H9 (cell line): ENCODE data around the gene ESRP2. TPM values are rescaled to one million over a fixed set of nuclear protein-coding genes. Genes with fewer than 3 reads are reported as not detected.

Source experiments
- DNase-seq: peaks from one replicate; pipeline ENCODE4 v3.0.0-alpha.2; 2017
- H2AFZ ChIP-seq: one replicate; pipeline ENCODE4 v1.6.1; 2013; ENCODE audit warnings: mild to moderate bottlenecking, low read length, control low read depth, moderate library complexity
- H2AK5ac ChIP-seq: 2 replicates; pipeline ENCODE4 v1.6.1; 2013; ENCODE audit warnings: low read length, control low read depth, mixed read lengths; ENCODE audit not compliant: insufficient read length
- H2BK120ac ChIP-seq: one replicate; pipeline ENCODE4 v1.6.1; 2013; ENCODE audit warnings: low read depth, mild to moderate bottlenecking, low read length, control low read depth, inconsistent platforms; ENCODE audit not compliant: poor library complexity, severe bottlenecking
- H2BK12ac ChIP-seq: 2 replicates; pipeline ENCODE4 v1.6.1; 2013; ENCODE audit warnings: low read length, control low read depth, mixed read lengths, low read depth; ENCODE audit not compliant: insufficient read length
- H2BK15ac ChIP-seq: 2 replicates; pipeline ENCODE4 v1.6.1; 2013; ENCODE audit warnings: low read depth, low read length, control low read depth
- H2BK20ac ChIP-seq: one replicate; pipeline ENCODE4 v1.6.1; 2013; ENCODE audit warnings: low read depth, mild to moderate bottlenecking, low read length, control low read depth, inconsistent platforms; ENCODE audit not compliant: poor library complexity, severe bottlenecking
- H2BK5ac ChIP-seq: 2 replicates; pipeline ENCODE4 v1.6.1; 2013; ENCODE audit warnings: low read length, control low read depth, mixed read lengths; ENCODE audit not compliant: insufficient read length
- H3K14ac ChIP-seq: 2 replicates; pipeline ENCODE4 v1.6.1; 2013; ENCODE audit warnings: low read length, control low read depth; ENCODE audit not compliant: insufficient read depth
- H3K18ac ChIP-seq: 2 replicates; pipeline ENCODE4 v1.6.1; 2013; ENCODE audit warnings: low read depth, mild to moderate bottlenecking, mixed read lengths, low read length, control low read depth; ENCODE audit not compliant: insufficient read length
- H3K23ac ChIP-seq: 2 replicates; pipeline ENCODE4 v1.6.1; 2013; ENCODE audit warnings: low read length, control low read depth, mixed read lengths, low read depth; ENCODE audit not compliant: insufficient read length
- H3K23me2 ChIP-seq: 2 replicates; pipeline ENCODE4 v1.6.1; 2013; ENCODE audit warnings: low read depth, mild to moderate bottlenecking, mixed read lengths, low read length, control low read depth; ENCODE audit not compliant: insufficient read length, poor library complexity, severe bottlenecking
- H3K27ac ChIP-seq: 2 replicates; pipeline ENCODE4 v1.5.1; 2013; ENCODE audit warnings: low read length, control low read depth, mixed read lengths, low read depth; ENCODE audit not compliant: insufficient read length
- H3K27me3 ChIP-seq: 2 replicates; pipeline ENCODE4 v1.6.1; 2013; ENCODE audit warnings: low read length, control low read depth, inconsistent platforms; ENCODE audit not compliant: insufficient read depth
- H3K4ac ChIP-seq: 2 replicates; pipeline ENCODE4 v1.6.1; 2013; ENCODE audit warnings: low read depth, mild to moderate bottlenecking, control low read depth, inconsistent platforms, low read length, moderate library complexity
- H3K4me1 ChIP-seq: 2 replicates; pipeline ENCODE4 v1.6.1; 2013; ENCODE audit warnings: low read length, control low read depth, inconsistent platforms; ENCODE audit not compliant: insufficient read depth
- H3K4me2 ChIP-seq: 2 replicates; pipeline ENCODE4 v1.6.1; 2013; ENCODE audit warnings: low read length, control low read depth, mixed read lengths; ENCODE audit not compliant: insufficient read length, insufficient read depth
- H3K56ac ChIP-seq: 2 replicates; pipeline ENCODE4 v1.6.1; 2013; ENCODE audit warnings: low read depth, mild to moderate bottlenecking, mixed read lengths, low read length, control low read depth; ENCODE audit not compliant: insufficient read length
- H3K79me1 ChIP-seq: 2 replicates; pipeline ENCODE4 v1.6.1; 2013; ENCODE audit warnings: low read depth, mild to moderate bottlenecking, moderate library complexity, low read length, control low read depth, inconsistent platforms; ENCODE audit not compliant: insufficient read depth, poor library complexity, severe bottlenecking
- H3K79me2 ChIP-seq: 2 replicates; pipeline ENCODE4 v1.6.1; 2013; ENCODE audit warnings: low read length, control low read depth, inconsistent platforms; ENCODE audit not compliant: insufficient read depth
- H3K9ac ChIP-seq: 2 replicates; pipeline ENCODE4 v1.6.1; 2013; ENCODE audit warnings: low read length, control low read depth, mixed read lengths; ENCODE audit not compliant: insufficient read length; ENCODE audit errors: extremely low read depth
- H3K9me3 ChIP-seq: one replicate; pipeline ENCODE4 v1.6.1; 2013; ENCODE audit warnings: low read depth, low read length, inconsistent platforms; ENCODE audit not compliant: control insufficient read depth
- H3T11ph ChIP-seq: one replicate; pipeline ENCODE4 v1.6.1; 2013; ENCODE audit warnings: mild to moderate bottlenecking, low read length, control low read depth, inconsistent platforms
- H4K20me1 ChIP-seq: one replicate; pipeline ENCODE4 v1.6.1; 2013; ENCODE audit not compliant: control insufficient read depth, insufficient read length, insufficient read depth
- H4K5ac ChIP-seq: 2 replicates; pipeline ENCODE4 v1.6.1; 2013; ENCODE audit warnings: low read depth, mild to moderate bottlenecking, mixed read lengths, low read length, control low read depth; ENCODE audit not compliant: insufficient read length
- H4K8ac ChIP-seq: replicated peaks from 2 replicates; pipeline ENCODE4 v1.6.1; 2013; ENCODE audit warnings: low read length, control low read depth, mixed read lengths, low read depth; ENCODE audit not compliant: insufficient read length
- H4K91ac ChIP-seq: 2 replicates; pipeline ENCODE4 v1.6.1; 2013; ENCODE audit warnings: low read depth, mild to moderate bottlenecking, moderate library complexity, mixed read lengths, low read length, control low read depth; ENCODE audit not compliant: insufficient read length
- H3K27ac Mint-ChIP-seq, 3 experiments: 2 replicates in 2 of 3; 3 replicates in 1 of 3; pipeline ENCODE4 v1.8.0; 2020 to 2021; ENCODE audit warnings: mixed read lengths in 3 of 3, mild to moderate bottlenecking in 1 of 3, moderate library complexity in 1 of 3
- H3K27me3 Mint-ChIP-seq: 2 replicates; pipeline ENCODE4 v1.8.0; 2021; ENCODE audit warnings: low read depth, mild to moderate bottlenecking, moderate library complexity, mixed read lengths
- H3K36me3 Mint-ChIP-seq, 3 experiments: 2 replicates in 2 of 3; 3 replicates in 1 of 3; pipeline ENCODE4 v1.8.0; 2020 to 2021; ENCODE audit warnings: low read depth in 3 of 3, mixed read lengths in 3 of 3; ENCODE audit not compliant: insufficient read depth in 1 of 3
- H3K4me1 Mint-ChIP-seq, 2 experiments: 2 replicates each; pipeline ENCODE4 v1.8.0; 2020; ENCODE audit warnings: mixed read lengths in 2 of 2
- H3K4me3 Mint-ChIP-seq, 2 experiments: 2 replicates in 1 of 2; 3 replicates in 1 of 2; pipeline ENCODE4 v1.8.0; 2020 to 2021; ENCODE audit warnings: mild to moderate bottlenecking in 2 of 2, mixed read lengths in 2 of 2, moderate library complexity in 1 of 2
- H3K9me3 Mint-ChIP-seq, 2 experiments: 2 replicates in 1 of 2; 3 replicates in 1 of 2; pipeline ENCODE4 v1.8.0; 2020; ENCODE audit warnings: mild to moderate bottlenecking in 2 of 2, mixed read lengths in 2 of 2, moderate library complexity in 1 of 2
- WGBS: extraction: QIAGEN DNeasy Blood & Tissue Kit; methylation state at CpG from one replicate; pipeline ENCODE4 v1.1.7; 2013; ENCODE audit warnings: missing lambda C conversion rate, low lambda C conversion rate, mixed read lengths; ENCODE audit not compliant: insufficient read length; ENCODE audit errors: extremely low coverage; 5-methylcytosine and 5-hydroxymethylcytosine counted together
- total RNA-seq: library from RNA; stranded (reverse); gene quantifications from 2 replicates; pipeline ENCODE4 v1.2.1, GENCODE V29; 2021
- TF ChIP-seq, protein P1 (sequence below): fragments of 200-600 bp; sonication (generic); conservative IDR thresholded peaks from 3 replicates; pipeline ENCODE4 v1.8.0; 2021; ENCODE audit warnings: antibody characterized with exemption, mild to moderate bottlenecking

Gene ESRP2
- total RNA-seq, 1 experiment from 2014 or later, result 59.5 TPM

DNA sequence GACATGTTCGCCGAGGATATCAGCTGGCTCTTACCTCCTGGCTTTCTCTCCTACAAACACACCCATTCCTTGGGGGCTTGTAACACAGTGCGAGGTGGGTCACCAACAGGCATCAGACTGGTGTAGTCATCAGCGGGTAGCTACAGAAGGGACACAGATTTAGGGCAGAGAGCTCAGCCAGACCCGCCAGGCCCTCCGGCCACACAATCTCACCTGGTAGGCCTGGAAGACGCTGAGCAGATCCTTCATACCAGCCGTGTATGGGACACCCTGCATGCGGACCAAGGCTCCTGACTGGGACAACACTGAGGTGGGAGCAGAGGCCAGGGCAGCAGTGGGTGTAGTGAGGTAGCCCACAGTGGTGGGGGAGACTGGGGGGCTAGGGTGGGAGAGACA, 5.8 kb downstream of the ESRP2 start:
- H2AK5ac ChIP-seq, result no peak overlapping the region
- no peak overlapping the region for H2AFZ ChIP-seq
- no peak overlapping the region for H2BK15ac ChIP-seq
- no peak for DNase-seq
- no peak overlapping the region for H4K8ac ChIP-seq
- TF ChIP-seq, protein P1, sequence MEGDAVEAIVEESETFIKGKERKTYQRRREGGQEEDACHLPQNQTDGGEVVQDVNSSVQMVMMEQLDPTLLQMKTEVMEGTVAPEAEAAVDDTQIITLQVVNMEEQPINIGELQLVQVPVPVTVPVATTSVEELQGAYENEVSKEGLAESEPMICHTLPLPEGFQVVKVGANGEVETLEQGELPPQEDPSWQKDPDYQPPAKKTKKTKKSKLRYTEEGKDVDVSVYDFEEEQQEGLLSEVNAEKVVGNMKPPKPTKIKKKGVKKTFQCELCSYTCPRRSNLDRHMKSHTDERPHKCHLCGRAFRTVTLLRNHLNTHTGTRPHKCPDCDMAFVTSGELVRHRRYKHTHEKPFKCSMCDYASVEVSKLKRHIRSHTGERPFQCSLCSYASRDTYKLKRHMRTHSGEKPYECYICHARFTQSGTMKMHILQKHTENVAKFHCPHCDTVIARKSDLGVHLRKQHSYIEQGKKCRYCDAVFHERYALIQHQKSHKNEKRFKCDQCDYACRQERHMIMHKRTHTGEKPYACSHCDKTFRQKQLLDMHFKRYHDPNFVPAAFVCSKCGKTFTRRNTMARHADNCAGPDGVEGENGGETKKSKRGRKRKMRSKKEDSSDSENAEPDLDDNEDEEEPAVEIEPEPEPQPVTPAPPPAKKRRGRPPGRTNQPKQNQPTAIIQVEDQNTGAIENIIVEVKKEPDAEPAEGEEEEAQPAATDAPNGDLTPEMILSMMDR, result no peak
- H3K36me3 Mint-ChIP-seq, result peaks cover 10 to 53% (median 46%) of the 10 kb centered on the region in 3 experiments; a peak in 6 of 7 replicates
- no peak overlapping the region for H3K14ac ChIP-seq
- H3K9me3 Mint-ChIP-seq, result no peaks in the 10 kb centered on the region
- H2BK20ac ChIP-seq, result no peak overlapping the region
- H4K20me1 ChIP-seq, result no peaks in the 10 kb centered on the region
- H3K27ac Mint-ChIP-seq, result no peak overlapping the region
- WGBS, result no CpG with 5 or more reads among the region's 9 CpGs
- H3K79me1 ChIP-seq, result no peaks in the 10 kb centered on the region
- H3K27me3 Mint-ChIP-seq, result no peaks in the 10 kb centered on the region
- no peak overlapping the region for H3K23ac ChIP-seq
- H3T11ph ChIP-seq, result no peak overlapping the region
- H3K4me2 ChIP-seq, result no peak overlapping the region
- peaks cover 16 to 19% of the 10 kb centered on the region in 2 experiments for H3K4me1 Mint-ChIP-seq
- no peak overlapping the region for H3K9ac ChIP-seq
- no peaks in the 10 kb centered on the region for H3K27me3 ChIP-seq
- H4K91ac ChIP-seq, result no peak overlapping the region
- no peak overlapping the region for H4K5ac ChIP-seq
- no peak overlapping the region for H3K27ac ChIP-seq
- H3K18ac ChIP-seq, result no peak overlapping the region
- H3K23me2 ChIP-seq, result peaks cover 8% of the 10 kb centered on the region
- H3K4me1 ChIP-seq, result no peaks in the 10 kb centered on the region; the same call in 1 of the 2 replicates
- no peak overlapping the region for H3K4me3 Mint-ChIP-seq
- H3K4ac ChIP-seq, result no peak overlapping the region
- H3K56ac ChIP-seq, result no peak overlapping the region
- H2BK120ac ChIP-seq, result no peak overlapping the region
- H3K79me2 ChIP-seq, result no peaks in the 10 kb centered on the region; the same call in 1 of the 2 replicates
- H2BK12ac ChIP-seq, result no peak overlapping the region
- H3K9me3 ChIP-seq, result no peaks in the 10 kb centered on the region
- H2BK5ac ChIP-seq, result no peak overlapping the region
